Fibroblast of peridontal ligament (primary cell): ENCODE measurements around the gene IFNK.

ENCODE experiments used
- DNase-seq: peaks from one replicate; pipeline ENCODE4 v3.0.0-alpha.2; 2010; ENCODE audit errors: extremely low read depth

IFNK gene

DNA sequence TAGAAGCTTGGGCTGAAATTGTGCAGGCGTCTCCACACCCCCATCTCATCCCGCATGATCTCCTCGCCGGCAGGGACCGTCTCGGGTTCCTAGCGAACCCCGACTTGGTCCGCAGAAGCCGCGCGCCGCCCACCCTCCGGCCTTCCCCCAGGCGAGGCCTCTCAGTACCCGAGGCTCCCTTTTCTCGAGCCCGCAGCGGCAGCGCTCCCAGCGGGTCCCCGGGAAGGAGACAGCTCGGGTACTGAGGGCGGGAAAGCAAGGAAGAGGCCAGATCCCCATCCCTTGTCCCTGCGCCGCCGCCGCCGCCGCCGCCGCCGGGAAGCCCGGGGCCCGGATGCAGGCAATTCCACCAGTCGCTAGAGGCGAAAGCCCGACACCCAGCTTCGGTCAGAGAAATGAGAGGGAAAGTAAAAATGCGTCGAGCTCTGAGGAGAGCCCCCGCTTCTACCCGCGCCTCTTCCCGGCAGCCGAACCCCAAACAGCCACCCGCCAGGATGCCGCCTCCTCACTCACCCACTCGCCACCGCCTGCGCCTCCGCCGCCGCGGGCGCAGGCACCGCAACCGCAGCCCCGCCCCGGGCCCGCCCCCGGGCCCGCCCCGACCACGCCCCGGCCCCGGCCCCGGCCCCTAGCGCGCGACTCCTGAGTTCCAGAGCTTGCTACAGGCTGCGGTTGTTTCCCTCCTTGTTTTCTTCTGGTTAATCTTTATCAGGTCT, 49.0 kb downstream of the IFNK start, which contains the start of gene C9orf72:
C9orf72 (minus strand) TSS at position 564 of the 716 bp plus-strand sequence. CDS start 6,361 bp downstream, outside the sequence.
- DNase-seq: no peak

DNA sequence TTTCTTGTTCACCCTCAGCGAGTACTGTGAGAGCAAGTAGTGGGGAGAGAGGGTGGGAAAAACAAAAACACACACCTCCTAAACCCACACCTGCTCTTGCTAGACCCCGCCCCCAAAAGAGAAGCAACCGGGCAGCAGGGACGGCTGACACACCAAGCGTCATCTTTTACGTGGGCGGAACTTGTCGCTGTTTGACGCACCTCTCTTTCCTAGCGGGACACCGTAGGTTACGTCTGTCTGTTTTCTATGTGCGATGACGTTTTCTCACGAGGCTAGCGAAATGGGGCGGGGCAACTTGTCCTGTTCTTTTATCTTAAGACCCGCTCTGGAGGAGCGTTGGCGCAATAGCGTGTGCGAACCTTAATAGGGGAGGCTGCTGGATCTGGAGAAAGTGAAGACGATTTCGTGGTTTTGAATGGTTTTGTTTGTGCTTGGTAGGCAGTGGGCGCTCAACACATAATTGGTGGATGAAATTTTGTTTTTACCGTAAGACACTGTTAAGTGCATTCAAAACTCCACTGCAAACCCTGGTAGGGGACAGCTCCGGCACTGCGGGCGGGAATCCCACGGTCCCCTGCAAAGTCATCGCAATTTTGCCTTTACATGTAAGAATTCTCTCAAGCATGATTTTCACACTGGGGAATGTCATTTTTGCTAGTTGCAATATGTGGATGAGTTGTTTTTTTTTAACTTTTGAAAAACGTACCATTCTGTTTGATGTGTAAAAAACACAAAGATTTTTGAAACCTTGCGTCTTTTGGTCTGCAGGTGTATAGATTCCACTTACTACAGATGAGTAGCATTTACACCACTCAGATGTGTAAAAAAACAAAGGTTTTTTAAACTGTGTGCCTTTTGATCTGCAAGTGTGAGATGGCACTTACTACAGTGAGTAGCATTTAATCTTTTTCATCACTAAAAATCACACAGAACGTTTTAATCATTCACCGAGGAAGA, 49.8 kb downstream of the IFNK start:
- peak; percentile 99 for DNase-seq
